WI38 (cell line): ENCODE measurements around the gene CDC42EP1.

Source experiments
- H3K4me3 ChIP-seq: 2 replicates; pipeline ENCODE4 v1.5.1; 2011; ENCODE audit warnings: low read depth, mild to moderate bottlenecking, control low read depth, low read length
- CTCF ChIP-seq: IDR thresholded peaks from 2 replicates; pipeline ENCODE4 v1.5.1; 2012; ENCODE audit warnings: low read depth, mild to moderate bottlenecking, control low read depth, low read length

CDC42EP1 gene

GRCh38 chr22:37559901-37560607 lies at the start of gene CDC42EP1:
TSS of gene CDC42EP1 (plus strand) at chr22:37560480. CDS start at chr22:37566350, 5,870 bp downstream.
- peak within 1 kb of the TSS; percentile 94 for H3K4me3 ChIP-seq
- no peak for TF ChIP-seq CTCF

- no peak overlapping the region for H3K4me3 ChIP-seq
- TF ChIP-seq CTCF = no peak
Measured at GRCh38 chr22:37511395-37512104, 48.7 kb upstream of the CDC42EP1 start.

- H3K4me3 ChIP-seq = no peak overlapping the region
- no peak for TF ChIP-seq CTCF
Measured at GRCh38 chr22:37514526-37515051, 45.7 kb upstream of the CDC42EP1 start.

- no peak overlapping the region for H3K4me3 ChIP-seq
- no peak for TF ChIP-seq CTCF
Measured at GRCh38 chr22:37515901-37516300, 44.4 kb upstream of the CDC42EP1 start.

- no peak for TF ChIP-seq CTCF
- H3K4me3 ChIP-seq = no peak overlapping the region
Measured at GRCh38 chr22:37516456-37516855, 43.8 kb upstream of the CDC42EP1 start.

- peak overlapping the region; percentile 70 for H3K4me3 ChIP-seq
- no peak for TF ChIP-seq CTCF
Measured at GRCh38 chr22:37517826-37518450, 42.3 kb upstream of the CDC42EP1 start.
